Thyroid gland (tissue), 4 donors: ENCODE results near the gene PALLD. TPM values are rescaled to one million over a fixed set of nuclear protein-coding genes. Genes with fewer than 3 reads are reported as not detected.

Experiments used
- DNase-seq, 2 donors: peaks; one replicate each; pipeline ENCODE4 v3.0.0-alpha.2; 2019
- H3K27ac ChIP-seq, 3 donors: fragments of 200-600 bp; sonication (generic); 1 replicate in 2 of 3; 2 replicates in 1 of 3; pipeline ENCODE4 v1.5.1; 2016 to 2019; ENCODE audit warnings: mild to moderate bottlenecking in 1 of 3, moderate library complexity in 1 of 3
- H3K27me3 ChIP-seq: fragments of 200-600 bp; sonication (generic); one replicate; pipeline ENCODE4 v1.5.1; 2019
- H3K36me3 ChIP-seq, 2 donors: fragments of 200-600 bp; sonication (generic); one replicate each; pipeline ENCODE4 v1.5.1; 2016 to 2019
- H3K4me1 ChIP-seq, 2 donors: fragments of 200-600 bp; sonication (generic); one replicate each; pipeline ENCODE4 v1.5.1; 2017 to 2019
- H3K4me3 ChIP-seq, 3 donors: fragments of 200-600 bp; sonication (generic); replicated peaks in 1 of 3; 1 replicate in 2 of 3; 2 replicates in 1 of 3; pipeline ENCODE4 v1.5.1; 2016; ENCODE audit warnings: mild to moderate bottlenecking in 1 of 3
- H3K9me3 ChIP-seq: fragments of 200-600 bp; sonication (generic); one replicate; pipeline ENCODE4 v1.5.1; 2017
- POLR2A ChIP-seq, 2 donors: fragments of 450-650 bp; IDR thresholded peaks; one replicate each; pipeline ENCODE4 v1.6.1; 2017; ENCODE audit warnings: antibody characterized with exemption in 2 of 2, mild to moderate bottlenecking in 2 of 2, moderate library complexity in 1 of 2
- WGBS, 2 donors: methylation state at CpG; one replicate each; pipeline ENCODE4 v1.1.5; 2017; 5-methylcytosine and 5-hydroxymethylcytosine counted together
- intact Hi-C: fragments of 100-400 bp; cut with DNase I; formaldehyde crosslinking; loops from one replicate; pipeline ENCODE4 v1.15.1; 2023
- total RNA-seq, 4 donors: library from RNA; depleted of rRNA; stranded (reverse); fragments of >200 nt; gene quantifications; one replicate each; pipeline ENCODE4 v1.2.3, GENCODE V29; 2016
- TF ChIP-seq, protein P1 (sequence below), 6 experiments: fragments of 200-600 bp in 3 of 6; fragments of 450-650 bp in 3 of 6; sonication (generic) in 3 of 6; IDR thresholded peaks; one replicate each; pipeline ENCODE4 v1.5.1; 2016 to 2019; ENCODE audit warnings: antibody characterized with exemption in 6 of 6, mild to moderate bottlenecking in 2 of 6, inconsistent platforms in 1 of 6, moderate library complexity in 1 of 6

The PALLD gene
- total RNA-seq, 4 donors from 2014 or later, result 152 to 311 (median 226) TPM

DNA sequence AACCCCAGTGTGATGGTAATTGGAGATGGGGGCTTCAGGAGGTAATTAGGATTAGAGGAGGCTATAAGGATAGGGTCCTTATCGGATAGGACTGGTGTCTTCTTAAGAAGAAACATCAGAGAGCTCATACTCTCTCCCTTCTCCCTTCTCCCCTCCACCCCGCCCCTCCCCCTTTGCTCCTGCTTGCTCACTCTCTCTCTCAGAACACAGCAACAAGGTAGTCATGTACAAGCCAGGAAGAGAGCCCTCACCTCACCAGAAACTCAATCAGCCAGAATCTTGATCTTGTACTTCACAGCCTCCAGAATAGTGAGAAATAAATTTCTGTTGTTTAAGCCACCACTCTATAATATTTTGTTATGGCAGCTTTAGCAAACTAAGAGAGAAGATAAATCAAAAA is 21.1 kb upstream of the PALLD start:
- intact Hi-C loops, result no loop called here
- Histone ChIP-seq H3K4me1 (no peaks in the 10 kb centered on the region), H3K27ac (no peak overlapping the region), H3K27me3 (no peaks in the 10 kb centered on the region), H3K36me3 (no peaks in the 10 kb centered on the region), H3K9me3 (no peaks in the 10 kb centered on the region), H3K4me3 (no peak overlapping the region)
- WGBS, 2 donors, result 87 to 91% methylated on average over 2 of the region's 2 CpGs
- peak; percentile 9 to 39 for DNase-seq
- TF ChIP-seq, protein P1, sequence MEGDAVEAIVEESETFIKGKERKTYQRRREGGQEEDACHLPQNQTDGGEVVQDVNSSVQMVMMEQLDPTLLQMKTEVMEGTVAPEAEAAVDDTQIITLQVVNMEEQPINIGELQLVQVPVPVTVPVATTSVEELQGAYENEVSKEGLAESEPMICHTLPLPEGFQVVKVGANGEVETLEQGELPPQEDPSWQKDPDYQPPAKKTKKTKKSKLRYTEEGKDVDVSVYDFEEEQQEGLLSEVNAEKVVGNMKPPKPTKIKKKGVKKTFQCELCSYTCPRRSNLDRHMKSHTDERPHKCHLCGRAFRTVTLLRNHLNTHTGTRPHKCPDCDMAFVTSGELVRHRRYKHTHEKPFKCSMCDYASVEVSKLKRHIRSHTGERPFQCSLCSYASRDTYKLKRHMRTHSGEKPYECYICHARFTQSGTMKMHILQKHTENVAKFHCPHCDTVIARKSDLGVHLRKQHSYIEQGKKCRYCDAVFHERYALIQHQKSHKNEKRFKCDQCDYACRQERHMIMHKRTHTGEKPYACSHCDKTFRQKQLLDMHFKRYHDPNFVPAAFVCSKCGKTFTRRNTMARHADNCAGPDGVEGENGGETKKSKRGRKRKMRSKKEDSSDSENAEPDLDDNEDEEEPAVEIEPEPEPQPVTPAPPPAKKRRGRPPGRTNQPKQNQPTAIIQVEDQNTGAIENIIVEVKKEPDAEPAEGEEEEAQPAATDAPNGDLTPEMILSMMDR (IDR thresholded peaks at IDR 0.05), result no peak
- no peak for TF ChIP-seq POLR2A (IDR thresholded peaks at IDR 0.05)

DNA sequence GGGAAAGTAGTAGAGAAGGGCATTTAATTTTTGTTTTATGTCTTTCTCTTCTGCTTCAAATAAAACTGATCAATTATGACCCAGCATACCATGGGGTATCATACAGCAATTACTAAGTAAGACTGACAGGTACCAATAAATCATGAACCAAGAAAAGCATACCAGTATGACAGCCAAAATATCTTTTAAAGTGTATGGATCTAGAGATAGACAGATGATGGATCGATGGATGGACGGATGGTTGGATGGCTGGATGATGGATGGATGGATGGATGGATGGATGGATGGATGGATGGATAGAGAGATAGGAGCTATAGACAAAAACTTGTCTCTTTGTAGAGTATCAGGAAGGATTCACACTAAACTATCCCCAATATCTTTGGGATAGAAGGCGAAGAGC is 18.0 kb upstream of the PALLD start:
- intact Hi-C loops, result no loop called here
- H3K4me3 ChIP-seq, result no peak overlapping the region
- no peaks in the 10 kb centered on the region for H3K27me3 ChIP-seq
- no peaks in the 10 kb centered on the region for H3K9me3 ChIP-seq
- 96 to 99% methylated on average over 3 of the region's 3 CpGs for WGBS, 2 donors
- no peaks in the 10 kb centered on the region for H3K36me3 ChIP-seq
- no peak for DNase-seq
- TF ChIP-seq POLR2A (IDR thresholded peaks at IDR 0.05), result no peak
- TF ChIP-seq, protein P1 (IDR thresholded peaks at IDR 0.05), result no peak
- no peak overlapping the region for H3K27ac ChIP-seq
- peaks cover 0 to 10% of the 10 kb centered on the region in 2 donors for H3K4me1 ChIP-seq

DNA sequence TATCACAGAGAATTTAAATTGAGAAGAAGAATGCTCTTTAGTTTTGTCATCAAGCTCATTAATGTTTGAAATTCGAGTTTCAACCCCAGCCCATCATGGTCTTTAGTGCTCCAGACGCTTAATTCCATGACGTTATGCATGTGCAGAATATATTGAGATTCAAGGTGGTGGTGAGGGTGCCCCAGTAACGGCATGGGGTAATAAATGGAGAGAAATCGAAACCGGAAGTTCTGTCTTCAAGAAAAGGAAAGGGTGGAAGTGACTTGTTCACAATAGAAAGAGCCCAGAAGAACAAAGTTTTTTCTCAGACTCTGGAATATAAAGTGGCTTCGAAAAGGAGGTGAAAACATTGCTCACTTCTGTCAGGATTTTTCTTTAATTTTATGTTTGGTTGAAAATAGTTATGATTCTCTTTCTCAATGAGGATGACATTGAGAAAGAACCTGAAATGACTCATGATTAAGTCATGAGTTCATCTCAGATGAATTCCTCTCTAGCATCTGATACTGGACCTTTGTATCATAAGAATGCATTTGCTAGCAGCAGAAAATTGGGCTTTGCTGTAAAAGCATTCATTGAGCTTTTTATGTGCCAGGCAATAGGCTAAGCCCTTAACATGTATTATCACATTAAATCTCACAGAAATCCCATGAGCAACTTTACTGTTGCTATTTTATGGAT is 15.8 kb upstream of the PALLD start:
- no peaks in the 10 kb centered on the region for H3K9me3 ChIP-seq

DNA sequence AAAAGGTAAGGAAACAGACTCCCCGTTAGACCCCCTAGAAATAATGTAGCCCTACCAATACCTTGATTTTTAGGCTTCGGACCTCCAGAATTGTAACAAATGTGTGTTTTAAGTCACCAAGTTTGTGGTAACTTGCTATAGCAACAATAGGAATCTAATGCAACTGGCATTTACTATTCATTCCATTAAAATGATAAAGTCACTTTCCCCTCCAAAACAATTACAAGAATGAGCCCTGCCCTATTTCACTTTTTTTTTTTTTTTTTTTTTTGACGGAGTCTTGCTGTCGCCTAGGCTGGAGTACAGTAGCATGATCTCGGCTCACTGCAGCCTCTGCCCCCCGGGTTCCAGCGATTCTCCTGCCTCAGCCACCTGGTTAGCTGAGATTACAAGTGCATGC is 13.0 kb upstream of the PALLD start:
- no peak overlapping the region for H3K4me3 ChIP-seq
- H3K4me1 ChIP-seq, result peaks cover 0 to 10% of the 10 kb centered on the region in 2 donors
- no peaks in the 10 kb centered on the region for H3K27me3 ChIP-seq
- DNase-seq, result no peak
- intact Hi-C loops, result no loop called here
- H3K27ac ChIP-seq, result no peak overlapping the region
- H3K36me3 ChIP-seq, result no peaks in the 10 kb centered on the region
- no peak for TF ChIP-seq POLR2A (IDR thresholded peaks at IDR 0.05)
- TF ChIP-seq, protein P1 (IDR thresholded peaks at IDR 0.05), result no peak
- whole genome bisulfite sequencing, 2 donors, result 91 to 93% methylated on average over 7 of the region's 7 CpGs
- H3K9me3 ChIP-seq, result no peaks in the 10 kb centered on the region

More for the DNA sequence above, 15.8 kb upstream of the PALLD start:
- peak overlapping the region in 2 of 3 donors; percentile 66 to 67 for H3K4me3 ChIP-seq
- peak overlapping the region; percentile 94 to 98 (median 96) for H3K27ac ChIP-seq
- DNase-seq, result peak in 1 of 2 donors; percentile 9
- WGBS, 2 donors, result 26 to 29% methylated on average over 7 of the region's 7 CpGs
- H3K36me3 ChIP-seq, result no peaks in the 10 kb centered on the region
- H3K27me3 ChIP-seq, result no peaks in the 10 kb centered on the region
- TF ChIP-seq, protein P1 (IDR thresholded peaks at IDR 0.05), result no peak
- no peak for TF ChIP-seq POLR2A (IDR thresholded peaks at IDR 0.05)
- intact Hi-C loops, result no loop called here
- H3K4me1 ChIP-seq, result peaks cover 0 to 10% of the 10 kb centered on the region in 2 donors

DNA sequence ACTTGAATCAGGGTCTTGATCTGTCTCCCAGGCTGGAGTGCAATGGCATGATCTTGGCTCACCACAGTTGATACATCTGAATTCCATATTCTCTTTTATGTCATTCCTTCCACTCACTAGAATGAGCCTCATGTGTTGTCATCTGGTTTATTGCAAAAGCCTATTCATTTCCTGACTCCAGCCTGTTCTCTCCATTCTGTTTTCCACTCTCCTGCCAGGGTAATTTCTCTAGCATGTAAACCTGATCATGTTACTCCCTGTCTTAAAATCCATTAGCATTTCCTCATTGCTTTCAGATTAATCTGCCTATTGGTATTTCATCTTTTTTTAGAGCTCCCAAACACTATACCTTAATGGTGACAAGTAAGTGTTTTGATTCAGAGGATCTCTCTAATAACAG is 12.2 kb upstream of the PALLD start:
- intact Hi-C loops, result no loop called here

More for the DNA sequence above, 12.2 kb upstream of the PALLD start:
- Histone ChIP-seq H3K36me3 (no peaks in the 10 kb centered on the region), H3K27ac (no peak overlapping the region), H3K4me3 (no peak overlapping the region), H3K27me3 (no peaks in the 10 kb centered on the region), H3K4me1 (peaks cover 0 to 10% of the 10 kb centered on the region in 2 donors), H3K9me3 (no peaks in the 10 kb centered on the region)
- no peak for DNase-seq
- no peak for TF ChIP-seq POLR2A (IDR thresholded peaks at IDR 0.05)
- TF ChIP-seq, protein P1 (IDR thresholded peaks at IDR 0.05), result no peak
